A673 (cell line): Measurements from ENCODE around the gene TPM2. TPM values are rescaled to one million over a fixed set of nuclear protein-coding genes. Genes with fewer than 3 reads are reported as not detected.

ENCODE experiments used
- BruUV-seq: library from RNA; stranded (reverse); fragments of 400-500 nt; replicated peaks from 2 replicates; lab custom pipeline; 2021; lab: Mats Ljungman, UMichigan
- CTCF ChIA-PET: fragments of 300-600 bp; sonication (Branson Sonifier 250); formaldehyde crosslinking; loops from one replicate; lab custom pipeline; 2022; ENCODE audit warnings: antibody characterized with exemption; lab: Charles Lee
- POLR2A ChIA-PET: fragments of 300-600 bp; sonication (Branson Sonifier 250); formaldehyde crosslinking; loops from one replicate; lab custom pipeline; 2022; ENCODE audit warnings: antibody characterized with exemption; ENCODE audit not compliant: low non-redundant PET; lab: Charles Lee
- DNase-seq: peaks from one replicate; pipeline ENCODE4 v3.0.0-alpha.2; 2015; ENCODE audit warnings: low spot score
- H3K27ac ChIP-seq: fragments of 200-600 bp; sonication (generic); 2 replicates; pipeline ENCODE4 v1.5.1; 2016; ENCODE audit warnings: mixed run types, low read depth, mild to moderate bottlenecking, mixed read lengths, antibody characterized with exemption, low read length; ENCODE audit not compliant: poor library complexity, severe bottlenecking
- H3K27me3 ChIP-seq: fragments of 200-600 bp; sonication (generic); replicated peaks from 2 replicates; pipeline ENCODE4 v1.6.1; 2017; ENCODE audit warnings: mixed run types, low read depth, mild to moderate bottlenecking, mixed read lengths, antibody characterized with exemption, low read length; ENCODE audit not compliant: insufficient read depth, poor library complexity
- H3K36me3 ChIP-seq: fragments of 200-600 bp; sonication (generic); 2 replicates; pipeline ENCODE4 v1.6.1; 2016; ENCODE audit warnings: mixed run types, mild to moderate bottlenecking, mixed read lengths, antibody characterized with exemption, low read length; ENCODE audit not compliant: insufficient read depth, poor library complexity, severe bottlenecking
- H3K4me1 ChIP-seq: fragments of 200-600 bp; sonication (generic); 2 replicates; pipeline ENCODE4 v1.6.1; 2017; ENCODE audit warnings: mixed run types, mild to moderate bottlenecking, mixed read lengths, antibody characterized with exemption, low read length; ENCODE audit not compliant: insufficient read depth, poor library complexity, severe bottlenecking
- H3K4me3 ChIP-seq: fragments of 200-600 bp; sonication (generic); 2 replicates; pipeline ENCODE4 v1.5.1; 2016; ENCODE audit warnings: low read depth, mixed run types, mild to moderate bottlenecking, mixed read lengths, low read length; ENCODE audit not compliant: poor library complexity, severe bottlenecking
- H3K9me3 ChIP-seq: fragments of 200-600 bp; sonication (generic); 2 replicates; pipeline ENCODE4 v1.6.1; 2016; ENCODE audit warnings: mixed run types, low read depth, mild to moderate bottlenecking, mixed read lengths, antibody characterized with exemption, low read length; ENCODE audit not compliant: poor library complexity, severe bottlenecking
- CTCF ChIP-seq: fragments of 300-800, 200-600 bp; sonication (generic); conservative IDR thresholded peaks from 2 replicates; pipeline ENCODE4 v1.5.1; 2017; ENCODE audit warnings: low read depth, mild to moderate bottlenecking, antibody characterized with exemption, low read length, moderate library complexity, mixed read lengths
- EZH2 ChIP-seq: fragments of 200-600 bp; sonication (generic); IDR thresholded peaks from 2 replicates; pipeline ENCODE4 v1.6.1; 2017; ENCODE audit warnings: borderline replicate concordance, low read depth, mild to moderate bottlenecking, mixed read lengths, antibody characterized with exemption, low read length; ENCODE audit not compliant: poor library complexity, severe bottlenecking
- intact Hi-C: fragments of 100-400 bp; cut with micrococcal nuclease; formaldehyde crosslinking; loops from one replicate; pipeline ENCODE4 v1.10.0; 2022; ENCODE audit not compliant: unreplicated experiment
- total RNA-seq: library from RNA; stranded (reverse); gene quantifications from 2 replicates; pipeline ENCODE4 v1.2.3, GENCODE V29; 2021

TPM2 gene
- total RNA-seq, 1 experiment from 2014 or later = 44.3 TPM

- H3K4me3 ChIP-seq = no peak overlapping the region
- no peaks in the 10 kb centered on the region for H3K4me1 ChIP-seq
- ChIA-PET CTCF (no interaction called here), POLR2A (no interaction called here)
- H3K27me3 ChIP-seq = no peaks in the 10 kb centered on the region
- peaks cover 96% of the 10 kb centered on the region for H3K36me3 ChIP-seq
- BruUV-seq = TSS peak; percentile 39
- no peak overlapping the region for H3K27ac ChIP-seq
- no peak for DNase-seq
- no peaks in the 10 kb centered on the region for H3K9me3 ChIP-seq
- no peak for TF ChIP-seq CTCF
- no peak for TF ChIP-seq EZH2
- intact Hi-C loops = no loop called here
These were observed 14.4 kb upstream of the TPM2 start for GRCh38 chr9:35703906-35704672.

- no TSS peak for BruUV-seq
- no peaks in the 10 kb centered on the region for H3K27me3 ChIP-seq
- H3K4me1 ChIP-seq = no peaks in the 10 kb centered on the region
- POLR2A ChIA-PET = no interaction called here
- CTCF ChIA-PET = no interaction called here
- H3K36me3 ChIP-seq = peaks cover 96% of the 10 kb centered on the region
- TF ChIP-seq EZH2 (no peak), CTCF (no peak)
- intact Hi-C loops = no loop called here
- H3K4me3 ChIP-seq = no peak overlapping the region
- H3K27ac ChIP-seq = no peak overlapping the region
- H3K9me3 ChIP-seq = no peaks in the 10 kb centered on the region
- DNase-seq = no peak
These were observed 13.0 kb upstream of the TPM2 start for GRCh38 chr9:35702696-35703095.

GRCh38 chr9:35700942-35701341 lies 11.2 kb upstream of the TPM2 start:
- no peaks in the 10 kb centered on the region for H3K9me3 ChIP-seq
- no peak overlapping the region for H3K4me3 ChIP-seq
- intact Hi-C loops = no loop called here
- no peaks in the 10 kb centered on the region for H3K4me1 ChIP-seq
- DNase-seq = no peak
- H3K27me3 ChIP-seq = no peaks in the 10 kb centered on the region
- H3K27ac ChIP-seq = no peak overlapping the region
- peaks cover 87% of the 10 kb centered on the region for H3K36me3 ChIP-seq
- TF ChIP-seq CTCF (no peak), EZH2 (no peak)
- no TSS peak for BruUV-seq
- ChIA-PET POLR2A (no interaction called here), CTCF (no interaction called here)
